Ishikawa (cell line): ENCODE measurements around the gene NME5.

Source experiments
- CEBPB ChIP-seq: IDR thresholded peaks from 2 replicates; pipeline ENCODE4 v1.6.1; 2012
- CREB1 ChIP-seq: IDR thresholded peaks from 2 replicates; pipeline ENCODE4 v1.6.1; 2012; ENCODE audit warnings: low read depth
- EGR1 ChIP-seq: IDR thresholded peaks from 2 replicates; pipeline ENCODE4 v1.6.1; 2012
- EP300 ChIP-seq: IDR thresholded peaks from 2 replicates; pipeline ENCODE4 v1.6.1; 2012; ENCODE audit warnings: borderline replicate concordance
- FOXM1 ChIP-seq: IDR thresholded peaks from 2 replicates; pipeline ENCODE4 v1.6.1; 2012; ENCODE audit warnings: low read depth, borderline replicate concordance
- NFIC ChIP-seq: IDR thresholded peaks from 2 replicates; pipeline ENCODE4 v1.6.1; 2012
- RAD21 ChIP-seq: IDR thresholded peaks from 2 replicates; pipeline ENCODE4 v1.6.1; 2012; ENCODE audit warnings: low read depth
- TAF1 ChIP-seq: IDR thresholded peaks from 2 replicates; pipeline ENCODE4 v1.6.1; 2012; ENCODE audit warnings: low read depth, mild to moderate bottlenecking
- TCF12 ChIP-seq: IDR thresholded peaks from 2 replicates; pipeline ENCODE4 v1.6.1; 2012; ENCODE audit warnings: low read depth
- TEAD4 ChIP-seq: IDR thresholded peaks from 2 replicates; pipeline ENCODE4 v1.6.1; 2012
- YY1 ChIP-seq: IDR thresholded peaks from 2 replicates; pipeline ENCODE4 v1.6.1; 2012; ENCODE audit warnings: low read depth
- ZBTB7A ChIP-seq: IDR thresholded peaks from 2 replicates; pipeline ENCODE4 v1.6.1; 2012; ENCODE audit warnings: low read depth
- TF ChIP-seq, protein P1 (sequence below): IDR thresholded peaks from 2 replicates; pipeline ENCODE4 v1.6.1; 2012
- TF ChIP-seq, protein P2 (sequence below): IDR thresholded peaks from 2 replicates; pipeline ENCODE4 v1.6.1; 2012; ENCODE audit warnings: low read depth, mild to moderate bottlenecking
- TF ChIP-seq, protein P3 (sequence below): IDR thresholded peaks from 2 replicates; pipeline ENCODE4 v1.6.1; 2012

Gene NME5

DNA sequence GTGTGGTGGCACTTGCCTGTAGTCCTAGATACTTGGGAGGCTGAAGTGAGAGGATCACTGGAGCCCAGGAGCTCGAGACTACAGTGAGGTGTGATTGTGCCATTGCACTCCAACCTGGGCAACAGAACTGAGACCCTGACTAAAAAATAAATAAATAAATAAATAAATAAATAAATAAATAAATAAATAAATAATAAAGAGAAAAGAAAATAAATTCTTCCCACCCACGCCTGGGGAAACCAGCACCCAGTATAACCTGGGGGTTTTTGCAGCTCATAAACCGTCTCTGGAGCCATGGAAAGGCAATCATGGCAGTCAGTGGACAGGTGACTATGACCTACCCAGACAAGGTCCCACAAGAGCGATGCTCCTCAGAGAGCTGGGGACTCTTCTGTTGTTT lies 47.5 kb downstream of the NME5 start:
- TF ChIP-seq TEAD4 (no peak), TCF12 (no peak), TAF1 (no peak)

DNA sequence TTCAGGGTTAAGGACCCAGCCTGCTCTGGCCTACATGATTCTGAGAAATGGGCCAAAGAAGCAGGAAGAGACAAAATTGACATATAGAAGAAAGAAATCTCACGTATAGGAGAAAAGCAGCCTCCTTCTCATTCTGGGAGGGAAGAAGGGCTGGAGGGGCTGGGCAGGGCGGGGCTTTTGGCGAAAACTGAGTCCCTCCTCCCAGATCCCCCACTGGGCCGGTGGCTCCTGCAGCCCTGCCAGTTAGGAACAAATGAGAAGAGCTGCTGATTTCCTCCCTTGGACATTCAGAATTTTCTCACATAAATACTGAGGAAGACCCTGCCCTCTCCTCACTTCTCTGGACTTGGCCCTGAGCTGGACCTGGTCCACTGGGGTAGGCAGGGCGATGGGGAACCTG lies 55.5 kb downstream of the NME5 start, which contains the start of gene WNT8A:
Gene WNT8A, plus strand, starts transcription at position 332 of the 400 bp plus-strand sequence. CDS start 95 bp downstream, outside the sequence.
- TF ChIP-seq, protein P1, sequence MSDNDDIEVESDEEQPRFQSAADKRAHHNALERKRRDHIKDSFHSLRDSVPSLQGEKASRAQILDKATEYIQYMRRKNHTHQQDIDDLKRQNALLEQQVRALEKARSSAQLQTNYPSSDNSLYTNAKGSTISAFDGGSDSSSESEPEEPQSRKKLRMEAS = no peak
- no peak for TF ChIP-seq CREB1
- TF ChIP-seq EP300 = no peak
- no peak for TF ChIP-seq TCF12
- no peak for TF ChIP-seq ZBTB7A
- TF ChIP-seq, protein P2, sequence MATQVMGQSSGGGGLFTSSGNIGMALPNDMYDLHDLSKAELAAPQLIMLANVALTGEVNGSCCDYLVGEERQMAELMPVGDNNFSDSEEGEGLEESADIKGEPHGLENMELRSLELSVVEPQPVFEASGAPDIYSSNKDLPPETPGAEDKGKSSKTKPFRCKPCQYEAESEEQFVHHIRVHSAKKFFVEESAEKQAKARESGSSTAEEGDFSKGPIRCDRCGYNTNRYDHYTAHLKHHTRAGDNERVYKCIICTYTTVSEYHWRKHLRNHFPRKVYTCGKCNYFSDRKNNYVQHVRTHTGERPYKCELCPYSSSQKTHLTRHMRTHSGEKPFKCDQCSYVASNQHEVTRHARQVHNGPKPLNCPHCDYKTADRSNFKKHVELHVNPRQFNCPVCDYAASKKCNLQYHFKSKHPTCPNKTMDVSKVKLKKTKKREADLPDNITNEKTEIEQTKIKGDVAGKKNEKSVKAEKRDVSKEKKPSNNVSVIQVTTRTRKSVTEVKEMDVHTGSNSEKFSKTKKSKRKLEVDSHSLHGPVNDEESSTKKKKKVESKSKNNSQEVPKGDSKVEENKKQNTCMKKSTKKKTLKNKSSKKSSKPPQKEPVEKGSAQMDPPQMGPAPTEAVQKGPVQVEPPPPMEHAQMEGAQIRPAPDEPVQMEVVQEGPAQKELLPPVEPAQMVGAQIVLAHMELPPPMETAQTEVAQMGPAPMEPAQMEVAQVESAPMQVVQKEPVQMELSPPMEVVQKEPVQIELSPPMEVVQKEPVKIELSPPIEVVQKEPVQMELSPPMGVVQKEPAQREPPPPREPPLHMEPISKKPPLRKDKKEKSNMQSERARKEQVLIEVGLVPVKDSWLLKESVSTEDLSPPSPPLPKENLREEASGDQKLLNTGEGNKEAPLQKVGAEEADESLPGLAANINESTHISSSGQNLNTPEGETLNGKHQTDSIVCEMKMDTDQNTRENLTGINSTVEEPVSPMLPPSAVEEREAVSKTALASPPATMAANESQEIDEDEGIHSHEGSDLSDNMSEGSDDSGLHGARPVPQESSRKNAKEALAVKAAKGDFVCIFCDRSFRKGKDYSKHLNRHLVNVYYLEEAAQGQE = no peak
- TF ChIP-seq TEAD4 = no peak
- no peak for TF ChIP-seq YY1
- TF ChIP-seq CEBPB = no peak
- TF ChIP-seq FOXM1 = no peak
- no peak for TF ChIP-seq TAF1
- no peak for TF ChIP-seq RAD21
- TF ChIP-seq NFIC = no peak
- TF ChIP-seq, protein P3, sequence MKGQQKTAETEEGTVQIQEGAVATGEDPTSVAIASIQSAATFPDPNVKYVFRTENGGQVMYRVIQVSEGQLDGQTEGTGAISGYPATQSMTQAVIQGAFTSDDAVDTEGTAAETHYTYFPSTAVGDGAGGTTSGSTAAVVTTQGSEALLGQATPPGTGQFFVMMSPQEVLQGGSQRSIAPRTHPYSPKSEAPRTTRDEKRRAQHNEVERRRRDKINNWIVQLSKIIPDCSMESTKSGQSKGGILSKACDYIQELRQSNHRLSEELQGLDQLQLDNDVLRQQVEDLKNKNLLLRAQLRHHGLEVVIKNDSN = no peak
- TF ChIP-seq EGR1 = no peak

DNA sequence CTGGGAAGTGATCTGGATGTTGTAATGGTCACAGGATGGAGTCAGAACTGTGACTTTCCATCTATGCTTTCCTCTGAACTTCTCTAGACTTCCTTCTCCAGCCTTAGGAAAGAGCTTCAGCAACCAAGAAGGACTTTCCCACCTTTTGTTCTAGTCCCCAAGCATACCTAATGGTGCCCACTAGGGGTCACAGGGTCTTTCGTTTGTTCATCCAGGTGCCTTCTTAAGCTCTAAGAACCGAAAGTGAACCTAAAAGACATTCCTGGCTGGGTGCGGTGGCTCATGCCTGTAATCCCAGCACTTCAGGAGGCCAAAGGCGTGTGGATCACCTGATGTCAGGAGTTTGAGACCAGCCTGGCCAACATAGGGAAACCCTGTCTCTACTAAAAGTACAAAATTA lies 57.2 kb downstream of the NME5 start:
- no peak for TF ChIP-seq YY1
- no peak for TF ChIP-seq NFIC
- TF ChIP-seq EGR1 = no peak
- no peak for TF ChIP-seq CREB1
- TF ChIP-seq, protein P3 = no peak
- TF ChIP-seq, protein P2 = no peak
- no peak for TF ChIP-seq TCF12
- TF ChIP-seq TEAD4 = no peak
- TF ChIP-seq RAD21 = no peak
- no peak for TF ChIP-seq CEBPB
- TF ChIP-seq, protein P1 = no peak
- TF ChIP-seq ZBTB7A = no peak
- no peak for TF ChIP-seq FOXM1
- TF ChIP-seq TAF1 = no peak

DNA sequence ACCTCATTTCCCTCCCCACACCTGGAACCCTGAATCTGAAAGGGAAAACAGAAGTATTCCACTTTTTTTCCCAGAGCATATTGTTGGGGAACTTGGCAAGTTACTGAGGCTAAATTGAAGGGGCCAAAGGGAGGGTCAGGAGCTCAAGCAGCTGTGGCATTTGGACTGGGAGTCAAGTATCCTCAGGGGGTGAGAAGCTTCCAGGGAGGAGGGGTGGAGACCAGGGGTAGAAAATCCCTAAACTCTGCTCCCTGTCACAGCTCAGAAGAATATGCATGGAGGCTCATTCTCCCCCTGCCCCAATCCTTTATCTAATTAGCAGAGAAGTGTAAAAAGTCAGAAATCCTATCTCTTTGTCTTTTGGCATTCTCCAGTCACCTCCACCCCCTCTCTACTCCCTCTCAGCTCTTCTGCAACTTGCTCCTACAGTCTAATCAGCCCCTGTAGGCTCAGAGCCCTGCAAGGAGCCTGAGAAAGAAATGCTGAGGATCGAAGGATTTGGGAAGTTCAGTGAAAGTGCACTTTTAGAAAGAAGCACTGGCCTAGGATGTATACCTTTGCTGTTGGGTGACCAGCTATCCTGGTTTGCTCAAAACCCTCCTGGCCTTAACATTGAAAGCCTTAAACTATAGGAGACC lies 61.1 kb downstream of the NME5 start:
- TF ChIP-seq, protein P1 = no peak
- TF ChIP-seq CREB1 (no peak), YY1 (no peak), EP300 (no peak), TEAD4 (no peak), NFIC (no peak), RAD21 (no peak), TAF1 (no peak), TCF12 (no peak), EGR1 (no peak), FOXM1 (no peak), CEBPB (no peak), ZBTB7A (no peak)
- TF ChIP-seq, protein P2 = no peak
- TF ChIP-seq, protein P3 = no peak
